A549 (cell line): ENCODE data around the gene FOXM1. TPM values are rescaled to one million over a fixed set of nuclear protein-coding genes. Genes with fewer than 3 reads are reported as not detected.

Experiments used
- ATAC-seq, 2 experiments: fragments of 200-7000 bp in 1 of 2; fragments of >200 bp in 1 of 2; cut with Nextera tagmentation in 1 of 2; cut with Tn5 transposase in 1 of 2; 3 replicates each; pipeline versions ENCODE4 v1.8.0 to v1.9.1; 2018 to 2020; ENCODE audit warnings: mild to moderate bottlenecking in 1 of 2, moderate library complexity in 1 of 2
- CTCF ChIA-PET: fragments of 300-600 bp; sonication (Branson Sonifier 250); formaldehyde crosslinking; extraction: SDS; loops from one replicate; lab custom pipeline; 2021; ENCODE audit warnings: antibody characterized with exemption, inconsistent platforms; lab: Yijun Ruan, JAX
- POLR2A ChIA-PET: fragments of 350-600 bp; formaldehyde crosslinking; extraction: SDS; loops from one replicate; lab custom pipeline; 2021; ENCODE audit warnings: antibody characterized with exemption, inconsistent platforms; lab: Yijun Ruan, JAX
- DNase-seq, 2 experiments: peaks; one replicate each; pipeline versions ENCODE4 v3.0.0 to v3.0.0-alpha.2; 2011 to 2016; ENCODE audit warnings: low read depth in 1 of 2, low spot score in 1 of 2
- FAIRE-seq: peaks from 2 replicates; lab custom pipeline; 2011; peaks lifted over from hg19 to GRCh38; lab: Jason Lieb, UNC
- H3K27ac ChIP-seq, 2 experiments: fragments of >200 bp; sonication (Bioruptor Twin); formaldehyde crosslinking; 3 replicates each; pipeline ENCODE4 v1.5.1; 2016 to 2017
- H3K4me1 ChIP-seq: fragments of >200 bp; sonication (Bioruptor Twin); formaldehyde crosslinking; 3 replicates; pipeline ENCODE4 v1.6.1; 2016
- H3K4me2 ChIP-seq: fragments of >200 bp; sonication (Bioruptor Twin); formaldehyde crosslinking; 3 replicates; pipeline ENCODE4 v1.6.1; 2016
- H3K4me3 ChIP-seq: fragments of >200 bp; sonication (Bioruptor Twin); formaldehyde crosslinking; 3 replicates; pipeline ENCODE4 v1.5.1; 2016
- H3K9me3 ChIP-seq: fragments of >200 bp; sonication (Bioruptor Twin); formaldehyde crosslinking; 3 replicates; pipeline ENCODE4 v1.6.1; 2016
- FOSL2 ChIP-seq, 2 experiments: fragments of 450-650 bp in 1 of 2; fragments of >200 bp in 1 of 2; sonication (Bioruptor Twin) in 1 of 2; formaldehyde crosslinking; IDR thresholded peaks; 2 replicates each; pipeline versions ENCODE4 v1.5.0 to v1.6.1; 2016 to 2020; ENCODE audit warnings: mild to moderate bottlenecking in 1 of 2, moderate library complexity in 1 of 2
- GATA3 ChIP-seq: IDR thresholded peaks from 2 replicates; pipeline ENCODE4 v1.6.1; 2012; ENCODE audit warnings: borderline replicate concordance
- HDAC2 ChIP-seq: fragments of 200-600 bp; sonication (generic); IDR thresholded peaks from 2 replicates; pipeline ENCODE4 v1.6.1; 2016
- HOXB13 ChIP-seq: fragments of 250-450 bp; sonication (Bioruptor Pico); IDR thresholded peaks from 2 replicates; pipeline ENCODE4 v1.5.0; 2020; ENCODE audit warnings: low read depth, mild to moderate bottlenecking, moderate library complexity
- HOXB5 ChIP-seq: fragments of 250-450 bp; sonication (Bioruptor Pico); IDR thresholded peaks from 2 replicates; pipeline ENCODE4 v1.5.0; 2020; ENCODE audit warnings: mild to moderate bottlenecking, moderate library complexity
- JUN ChIP-seq, 2 experiments: fragments of >200 bp; sonication (Bioruptor Twin); formaldehyde crosslinking; IDR thresholded peaks; 2 replicates in 1 of 2; 3 replicates in 1 of 2; pipeline ENCODE4 v1.6.1; 2016 to 2017
- PHF8 ChIP-seq: fragments of 200-600 bp; sonication (generic); IDR thresholded peaks from 2 replicates; pipeline ENCODE4 v1.6.1; 2016; ENCODE audit warnings: low read depth, mild to moderate bottlenecking, antibody characterized with exemption, moderate library complexity, borderline replicate concordance
- POLR2AphosphoS2 ChIP-seq: conservative IDR thresholded peaks from 2 replicates; pipeline ENCODE4 v1.6.1; 2012; ENCODE audit warnings: low read length, improper control_type of control experiment, inconsistent platforms
- RAD21 ChIP-seq, 2 experiments: fragments of >200 bp in 1 of 2; sonication (Bioruptor Twin) in 1 of 2; formaldehyde crosslinking in 1 of 2; IDR thresholded peaks in 1 of 2; conservative IDR thresholded peaks in 1 of 2; 2 replicates in 1 of 2; 3 replicates in 1 of 2; pipeline ENCODE4 v1.6.1; 2012 to 2018; ENCODE audit warnings: inconsistent platforms in 1 of 2
- RNF2 ChIP-seq: fragments of 200-600 bp; sonication (generic); IDR thresholded peaks from 2 replicates; pipeline ENCODE4 v1.6.1; 2016; ENCODE audit warnings: low read depth, mild to moderate bottlenecking, antibody characterized with exemption, moderate library complexity, borderline replicate concordance
- TFCP2L1 ChIP-seq: fragments of 250-450 bp; sonication (Bioruptor Pico); IDR thresholded peaks from 2 replicates; pipeline ENCODE4 v1.5.0; 2021; ENCODE audit warnings: mild to moderate bottlenecking
- TP53 ChIP-seq: fragments of 250-450 bp; sonication (Bioruptor Pico); IDR thresholded peaks from 2 replicates; pipeline ENCODE4 v1.5.0; 2021; ENCODE audit warnings: mild to moderate bottlenecking, moderate library complexity
- ZC3H11A ChIP-seq: fragments of 450-650 bp; IDR thresholded peaks from 2 replicates; pipeline ENCODE4 v1.6.1; 2014; ENCODE audit warnings: antibody characterized with exemption, mild to moderate bottlenecking
- WGBS: methylation state at CpG from one replicate; pipeline ENCODE4 v1.1.6; 2017; ENCODE audit errors: missing lambda C conversion rate; 5-methylcytosine and 5-hydroxymethylcytosine counted together
- polyA plus RNA-seq, 4 experiments: library from polyadenylated mRNA; depleted of rRNA in 3 of 4; stranded (reverse); fragments of >200 nt; fragmentation: RNase III in 1 of 4; extraction: RNeasy Plus Mini Kit Qiagen cat#74134 plus additional on column Dnase treatment in 1 of 4; gene quantifications; 2 replicates in 3 of 4; 3 replicates in 1 of 4; pipeline ENCODE4 v1.2.3, GENCODE V29; 2011 to 2017
- TF ChIP-seq, protein P1 (sequence below): fragments of 150-350 bp; IDR thresholded peaks from 2 replicates; pipeline ENCODE4 v1.6.1; 2014; ENCODE audit warnings: low read depth, mild to moderate bottlenecking, low read length
- TF ChIP-seq, protein P2 (sequence below): fragments of 250-450 bp; sonication (Bioruptor Pico); IDR thresholded peaks from 2 replicates; pipeline ENCODE4 v1.5.0; 2020; ENCODE audit warnings: low read depth, mild to moderate bottlenecking, moderate library complexity
- TF ChIP-seq, protein P3 (sequence below): fragments of >200 bp; sonication (Bioruptor Twin); formaldehyde crosslinking; IDR thresholded peaks from 3 replicates; pipeline ENCODE4 v1.6.1; 2016

The FOXM1 gene
- polyA plus RNA-seq, 2 of the 4 experiments (the other 2 are of a cell fraction): 40.3 to 84.0 TPM

DNA sequence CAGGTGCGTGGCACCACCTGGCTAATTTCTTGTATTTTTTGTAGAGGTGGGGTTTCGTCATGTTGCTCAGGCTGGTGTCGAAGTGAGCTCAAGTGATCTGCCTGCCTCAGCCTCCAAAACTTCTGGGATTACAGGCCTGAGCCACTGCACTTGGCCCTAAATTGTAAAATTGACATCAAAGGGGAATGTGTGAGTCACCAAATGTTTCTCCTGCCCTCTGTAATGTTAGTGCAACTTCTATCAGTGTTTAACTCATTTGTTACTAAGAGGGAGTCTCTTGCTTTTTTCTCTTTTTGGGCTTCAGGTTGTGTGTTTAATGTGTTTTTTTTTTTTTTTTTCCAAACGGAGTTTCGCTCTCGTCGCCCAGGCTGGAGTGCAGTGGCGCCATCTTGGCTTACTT is 16.0 kb upstream of the FOXM1 start:
- DNase-seq: peak in 1 of 2 experiments; percentile 43
- FAIRE-seq: no peak
- no peak for ATAC-seq
- ChIA-PET CTCF (interaction anchor here (0.6 to 3.8 kb wide), 3 partner anchors 7 to 1139 kb away, joined by 5 to 21 read pairs (median 16); no protein-coding TSS in a partner anchor), POLR2A (interaction anchor here (0.6 kb wide), 1 partner anchor 16 kb away, joined by 3 read pairs; the partner anchor contains the start of genes FOXM1 and RHNO1)
- peak overlapping the region in 1 of 2 experiments; percentile 66; a peak in 3 of 6 replicates for H3K27ac ChIP-seq
- TF ChIP-seq FOSL2 (IDR thresholded peaks at IDR 0.05) (no peak), FOSL2 (CRISPR knock-in tag; IDR thresholded peaks at IDR 0.05) (peak; percentile 50; the same call in 1 of the 2 replicates)
- TF ChIP-seq, protein P1, sequence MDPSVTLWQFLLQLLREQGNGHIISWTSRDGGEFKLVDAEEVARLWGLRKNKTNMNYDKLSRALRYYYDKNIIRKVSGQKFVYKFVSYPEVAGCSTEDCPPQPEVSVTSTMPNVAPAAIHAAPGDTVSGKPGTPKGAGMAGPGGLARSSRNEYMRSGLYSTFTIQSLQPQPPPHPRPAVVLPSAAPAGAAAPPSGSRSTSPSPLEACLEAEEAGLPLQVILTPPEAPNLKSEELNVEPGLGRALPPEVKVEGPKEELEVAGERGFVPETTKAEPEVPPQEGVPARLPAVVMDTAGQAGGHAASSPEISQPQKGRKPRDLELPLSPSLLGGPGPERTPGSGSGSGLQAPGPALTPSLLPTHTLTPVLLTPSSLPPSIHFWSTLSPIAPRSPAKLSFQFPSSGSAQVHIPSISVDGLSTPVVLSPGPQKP: no peak
- TF ChIP-seq, all 56 proteins: peak for 1
- Histone ChIP-seq H3K4me3 (no peak overlapping the region), H3K4me2 (peak overlapping the region; percentile 46), H3K9me3 (no peaks in the 10 kb centered on the region), H3K4me1 (peaks cover 28% of the 10 kb centered on the region)
- 95% methylated on average over 8 of the region's 8 CpGs for WGBS

DNA sequence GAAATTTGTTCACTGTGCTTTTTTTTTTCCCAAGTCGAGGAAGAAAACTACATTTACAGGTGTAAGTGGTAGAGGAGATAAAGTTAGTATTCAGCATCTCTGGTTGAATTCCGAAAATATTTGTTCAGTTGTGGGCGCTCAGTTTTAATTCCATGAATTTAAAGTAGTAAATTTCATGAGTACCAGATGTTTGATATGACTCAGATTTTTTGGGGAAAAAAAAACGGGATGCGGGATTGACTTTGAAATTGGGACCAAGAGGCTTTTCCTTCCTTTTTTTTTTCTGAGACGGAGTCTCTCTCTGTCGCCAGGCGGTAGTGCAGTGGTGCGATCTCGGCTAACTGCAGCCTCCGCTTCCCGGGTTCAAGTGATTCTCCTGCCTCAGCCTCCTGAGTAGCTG is 15.3 kb upstream of the FOXM1 start:
- TF ChIP-seq GATA3 (no peak), ZC3H11A (no peak), JUN (IDR thresholded peaks at IDR 0.05) (no peak), HOXB5 (CRISPR knock-in tag) (no peak), RNF2 (no peak)
- TF ChIP-seq, protein P2, sequence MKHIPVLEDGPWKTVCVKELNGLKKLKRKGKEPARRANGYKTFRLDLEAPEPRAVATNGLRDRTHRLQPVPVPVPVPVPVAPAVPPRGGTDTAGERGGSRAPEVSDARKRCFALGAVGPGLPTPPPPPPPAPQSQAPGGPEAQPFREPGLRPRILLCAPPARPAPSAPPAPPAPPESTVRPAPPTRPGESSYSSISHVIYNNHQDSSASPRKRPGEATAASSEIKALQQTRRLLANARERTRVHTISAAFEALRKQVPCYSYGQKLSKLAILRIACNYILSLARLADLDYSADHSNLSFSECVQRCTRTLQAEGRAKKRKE: no peak
- TF ChIP-seq, all 56 proteins: peak for 0
- no peak for ATAC-seq
- no peaks in the 10 kb centered on the region for H3K9me3 ChIP-seq
- DNase-seq: no peak
- ChIA-PET POLR2A (no interaction called here), CTCF (interaction anchor here (0.6 to 3.8 kb wide), 2 partner anchors 52 to 142 kb away, joined by 3 to 16 read pairs; no protein-coding TSS in a partner anchor)
- H3K4me1 ChIP-seq: peaks cover 28% of the 10 kb centered on the region
- 78% methylated on average over 12 of the region's 12 CpGs for WGBS
- H3K4me3 ChIP-seq: no peak overlapping the region
- no peak overlapping the region for H3K27ac ChIP-seq
- peak overlapping the region; percentile 80 for H3K4me2 ChIP-seq
- no peak for FAIRE-seq

DNA sequence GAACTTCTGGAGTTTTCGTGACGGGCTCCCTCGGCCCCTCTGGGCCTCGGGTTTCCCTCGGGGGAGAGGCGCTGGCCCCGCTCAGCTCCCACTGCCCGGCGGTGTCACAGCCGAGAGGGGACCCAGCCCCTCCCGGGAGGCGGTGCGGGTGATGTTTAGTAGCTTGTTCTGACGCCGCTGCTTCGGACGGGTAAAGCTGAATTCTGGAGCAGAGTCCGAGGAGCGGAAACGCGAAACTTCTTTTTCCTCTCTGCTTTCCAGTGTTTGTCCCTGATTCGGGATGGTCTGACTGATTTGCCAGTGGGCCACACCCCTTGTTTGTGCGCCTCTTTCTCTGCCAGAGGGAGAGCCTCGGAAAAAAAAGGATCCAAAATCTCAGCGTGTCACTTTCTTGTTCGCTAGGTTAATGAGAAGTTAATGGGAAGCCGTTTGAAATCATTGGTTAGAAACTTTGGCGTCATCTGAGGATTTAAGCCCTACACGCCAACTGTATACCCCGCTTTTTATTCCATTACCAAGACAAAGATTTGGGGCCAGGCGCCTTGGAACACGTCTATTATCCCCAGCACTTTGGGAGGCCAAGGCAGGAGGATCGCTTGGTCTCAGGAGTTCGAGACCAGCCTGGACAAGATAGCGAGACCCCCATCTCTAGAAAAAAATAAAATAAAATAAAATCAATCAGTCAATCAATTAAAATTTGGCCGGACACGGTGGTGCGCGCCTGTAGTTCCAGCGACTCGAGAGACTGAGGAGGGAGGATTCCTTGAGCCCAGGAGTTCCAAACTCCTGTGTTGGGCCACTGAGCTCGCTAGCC is 14.5 kb upstream of the FOXM1 start:
- Histone ChIP-seq H3K4me2 (peak overlapping the region; percentile 80), H3K9me3 (no peaks in the 10 kb centered on the region), H3K27ac (peak overlapping the region; percentile 87 to 89), H3K4me1 (peaks cover 28% of the 10 kb centered on the region), H3K4me3 (peak overlapping the region; percentile 86)
- ATAC-seq: peak; percentile 72
- DNase-seq: peak; percentile 38 to 64
- ChIA-PET POLR2A (interaction anchor here (0.6 to 2.2 kb wide), 3 partner anchors 14 to 143 kb away, joined by 3 to 14 read pairs (median 5); partner anchors contain the start of genes FOXM1 and RHNO1), CTCF (interaction anchor here (1.3 to 3.8 kb wide), 4 partner anchors 38 to 143 kb away, joined by 4 to 16 read pairs (median 4); no protein-coding TSS in a partner anchor)
- 31% methylated on average over 31 of the region's 42 CpGs for WGBS
- no peak for TF ChIP-seq HDAC2
- no peak for TF ChIP-seq HOXB13
- no peak for TF ChIP-seq TFCP2L1
- no peak for TF ChIP-seq TP53 (CRISPR knock-in tag)
- no peak for TF ChIP-seq RAD21 (conservative IDR thresholded peaks at IDR 0.05 in 1 of 2, IDR thresholded peaks at IDR 0.05 in 1 of 2)
- TF ChIP-seq PHF8: no peak; the same call in 1 of the 2 replicates
- TF ChIP-seq POLR2AphosphoS2: no peak
- TF ChIP-seq, protein P3, sequence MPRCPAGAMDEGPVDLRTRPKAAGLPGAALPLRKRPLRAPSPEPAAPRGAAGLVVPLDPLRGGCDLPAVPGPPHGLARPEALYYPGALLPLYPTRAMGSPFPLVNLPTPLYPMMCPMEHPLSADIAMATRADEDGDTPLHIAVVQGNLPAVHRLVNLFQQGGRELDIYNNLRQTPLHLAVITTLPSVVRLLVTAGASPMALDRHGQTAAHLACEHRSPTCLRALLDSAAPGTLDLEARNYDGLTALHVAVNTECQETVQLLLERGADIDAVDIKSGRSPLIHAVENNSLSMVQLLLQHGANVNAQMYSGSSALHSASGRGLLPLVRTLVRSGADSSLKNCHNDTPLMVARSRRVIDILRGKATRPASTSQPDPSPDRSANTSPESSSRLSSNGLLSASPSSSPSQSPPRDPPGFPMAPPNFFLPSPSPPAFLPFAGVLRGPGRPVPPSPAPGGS: no peak
- FAIRE-seq: no peak
